Activated naive CD4-positive, alpha-beta T cell treated with anti-CD3 and anti-CD28 coated beads for 36 hours (primary cell): ENCODE measurements around the gene FAM174A. TPM values are rescaled to one million over a fixed set of nuclear protein-coding genes. Genes with fewer than 3 reads are reported as not detected.

Source experiments
- CTCF ChIA-PET: fragments of 350-600 bp; sonication (Branson Sonifier 250); formaldehyde crosslinking; loops from one replicate; lab custom pipeline; 2021; ENCODE audit warnings: antibody characterized with exemption; lab: Charles Lee
- DNase-seq: peaks from one replicate; pipeline ENCODE4 v3.0.0-alpha.2; 2020
- H3K27ac Mint-ChIP-seq: one replicate; pipeline ENCODE4 v1.8.0; 2021; ENCODE audit warnings: mild to moderate bottlenecking, mixed read lengths
- H3K27me3 Mint-ChIP-seq: one replicate; pipeline ENCODE4 v1.8.0; 2021; ENCODE audit warnings: low read depth, mixed read lengths
- H3K36me3 Mint-ChIP-seq: one replicate; pipeline ENCODE4 v1.8.0; 2021; ENCODE audit warnings: low read depth, mixed read lengths
- H3K4me1 Mint-ChIP-seq: one replicate; pipeline ENCODE4 v1.8.0; 2021; ENCODE audit warnings: low read depth, mixed read lengths
- H3K4me3 Mint-ChIP-seq: one replicate; pipeline ENCODE4 v1.8.0; 2021; ENCODE audit warnings: mild to moderate bottlenecking, moderate library complexity, mixed read lengths
- H3K9me3 Mint-ChIP-seq: one replicate; pipeline ENCODE4 v1.8.0; 2021; ENCODE audit warnings: mixed read lengths
- intact Hi-C: fragments of 100-400 bp; cut with micrococcal nuclease; formaldehyde crosslinking; loops from one replicate; pipeline ENCODE4 v1.15.1; 2023
- total RNA-seq, 2 experiments: library from RNA; stranded (reverse); gene quantifications; one replicate each; pipeline ENCODE4 v1.2.3, GENCODE V29; 2021

Gene FAM174A
- total RNA-seq, 2 experiments from 2014 or later = 3.1 to 3.9 TPM

- Mint-ChIP-seq H3K27ac (no peak overlapping the region), H3K27me3 (no peaks in the 10 kb centered on the region), H3K4me3 (no peak overlapping the region), H3K9me3 (no peaks in the 10 kb centered on the region), H3K36me3 (no peaks in the 10 kb centered on the region), H3K4me1 (peaks cover 5% of the 10 kb centered on the region)
- CTCF ChIA-PET = no interaction called here
- intact Hi-C loops = no loop called here
- DNase-seq = no peak
Measured at GRCh38 chr5:100542086-100542485, 6.9 kb downstream of the FAM174A start.

GRCh38 chr5:100546001-100546400, 10.8 kb downstream of the FAM174A start:
- Mint-ChIP-seq H3K4me1 (peaks cover 5% of the 10 kb centered on the region), H3K27me3 (no peaks in the 10 kb centered on the region), H3K36me3 (no peaks in the 10 kb centered on the region), H3K4me3 (no peak overlapping the region), H3K27ac (no peak overlapping the region), H3K9me3 (no peaks in the 10 kb centered on the region)
- CTCF ChIA-PET = no interaction called here
- intact Hi-C loops = no loop called here
- DNase-seq = no peak

- H3K36me3 Mint-ChIP-seq = peaks cover 2% of the 10 kb centered on the region
- H3K27ac Mint-ChIP-seq = no peak overlapping the region
- peaks cover 2% of the 10 kb centered on the region for H3K9me3 Mint-ChIP-seq
- H3K4me1 Mint-ChIP-seq = peaks cover 7% of the 10 kb centered on the region
- no peaks in the 10 kb centered on the region for H3K27me3 Mint-ChIP-seq
- CTCF ChIA-PET = no interaction called here
- DNase-seq = no peak
- intact Hi-C loops = no loop called here
- H3K4me3 Mint-ChIP-seq = no peak overlapping the region
Measured at GRCh38 chr5:100550531-100551051, 15.4 kb downstream of the FAM174A start.

- no peak overlapping the region for H3K4me3 Mint-ChIP-seq
- no peaks in the 10 kb centered on the region for H3K27me3 Mint-ChIP-seq
- intact Hi-C loops = no loop called here
- peaks cover 3% of the 10 kb centered on the region for H3K9me3 Mint-ChIP-seq
- CTCF ChIA-PET = no interaction called here
- peaks cover 7% of the 10 kb centered on the region for H3K4me1 Mint-ChIP-seq
- H3K36me3 Mint-ChIP-seq = peaks cover 4% of the 10 kb centered on the region
- no peak overlapping the region for H3K27ac Mint-ChIP-seq
- no peak for DNase-seq
Measured at GRCh38 chr5:100551183-100551582, 16.0 kb downstream of the FAM174A start.

GRCh38 chr5:100553209-100553608, 18.0 kb downstream of the FAM174A start:
- Mint-ChIP-seq H3K4me1 (peaks cover 7% of the 10 kb centered on the region), H3K9me3 (peaks cover 3% of the 10 kb centered on the region), H3K27ac (no peak overlapping the region), H3K4me3 (no peak overlapping the region), H3K27me3 (no peaks in the 10 kb centered on the region), H3K36me3 (peaks cover 4% of the 10 kb centered on the region)
- CTCF ChIA-PET = no interaction called here
- DNase-seq = no peak
- intact Hi-C loops = no loop called here

- H3K36me3 Mint-ChIP-seq = peaks cover 18% of the 10 kb centered on the region
- no peak for DNase-seq
- no peaks in the 10 kb centered on the region for H3K9me3 Mint-ChIP-seq
- no peaks in the 10 kb centered on the region for H3K4me1 Mint-ChIP-seq
- H3K27me3 Mint-ChIP-seq = no peaks in the 10 kb centered on the region
- H3K4me3 Mint-ChIP-seq = no peak overlapping the region
- no peak overlapping the region for H3K27ac Mint-ChIP-seq
- CTCF ChIA-PET = no interaction called here
- intact Hi-C loops = no loop called here
Measured at GRCh38 chr5:100560860-100561259, 25.7 kb downstream of the FAM174A start.

GRCh38 chr5:100562821-100563220, 27.6 kb downstream of the FAM174A start:
- Mint-ChIP-seq H3K4me1 (peaks cover 8% of the 10 kb centered on the region), H3K9me3 (no peaks in the 10 kb centered on the region), H3K36me3 (peaks cover 20% of the 10 kb centered on the region), H3K4me3 (no peak overlapping the region), H3K27ac (no peak overlapping the region), H3K27me3 (no peaks in the 10 kb centered on the region)
- CTCF ChIA-PET = no interaction called here
- DNase-seq = no peak
- intact Hi-C loops = no loop called here

- Mint-ChIP-seq H3K36me3 (peaks cover 19% of the 10 kb centered on the region), H3K27me3 (no peaks in the 10 kb centered on the region), H3K27ac (no peak overlapping the region), H3K4me1 (peaks cover 8% of the 10 kb centered on the region), H3K9me3 (no peaks in the 10 kb centered on the region), H3K4me3 (no peak overlapping the region)
- intact Hi-C loops = no loop called here
- no peak for DNase-seq
- CTCF ChIA-PET = no interaction called here
Measured at GRCh38 chr5:100566382-100567141, 31.4 kb downstream of the FAM174A start.

- CTCF ChIA-PET = interaction anchor here (0.7 kb wide), 1 partner anchor 143 kb away, joined by 4 read pairs; no protein-coding TSS in a partner anchor
- H3K9me3 Mint-ChIP-seq = no peaks in the 10 kb centered on the region
- DNase-seq = no peak
- H3K27ac Mint-ChIP-seq = no peak overlapping the region
- no peak overlapping the region for H3K4me3 Mint-ChIP-seq
- peaks cover 3% of the 10 kb centered on the region for H3K36me3 Mint-ChIP-seq
- H3K4me1 Mint-ChIP-seq = no peaks in the 10 kb centered on the region
- no peaks in the 10 kb centered on the region for H3K27me3 Mint-ChIP-seq
- intact Hi-C loops = no loop called here
Measured at GRCh38 chr5:100574716-100575115, 39.5 kb downstream of the FAM174A start.

- no peak for DNase-seq
- no peaks in the 10 kb centered on the region for H3K4me1 Mint-ChIP-seq
Measured at GRCh38 chr5:100575815-100576214, 40.6 kb downstream of the FAM174A start.

GRCh38 chr5:100576217-100576751, 41.1 kb downstream of the FAM174A start:
- no peaks in the 10 kb centered on the region for H3K27me3 Mint-ChIP-seq

More at GRCh38 chr5:100575815-100576214, 40.6 kb downstream of the FAM174A start:
- intact Hi-C loops = no loop called here
- H3K27ac Mint-ChIP-seq = no peak overlapping the region
- CTCF ChIA-PET = no interaction called here
- H3K9me3 Mint-ChIP-seq = no peaks in the 10 kb centered on the region
- no peak overlapping the region for H3K4me3 Mint-ChIP-seq
- no peaks in the 10 kb centered on the region for H3K27me3 Mint-ChIP-seq
- peaks cover 6% of the 10 kb centered on the region for H3K36me3 Mint-ChIP-seq

GRCh38 chr5:100577506-100577905, 42.3 kb downstream of the FAM174A start:
- no peak overlapping the region for H3K27ac Mint-ChIP-seq
- no peak overlapping the region for H3K4me3 Mint-ChIP-seq
- no peaks in the 10 kb centered on the region for H3K4me1 Mint-ChIP-seq
- intact Hi-C loops = no loop called here
- peaks cover 4% of the 10 kb centered on the region for H3K36me3 Mint-ChIP-seq
- no peaks in the 10 kb centered on the region for H3K9me3 Mint-ChIP-seq
- DNase-seq = no peak
- H3K27me3 Mint-ChIP-seq = no peaks in the 10 kb centered on the region
- CTCF ChIA-PET = no interaction called here

More at GRCh38 chr5:100576217-100576751, 41.1 kb downstream of the FAM174A start:
- intact Hi-C loops = no loop called here
- no peak for DNase-seq
- H3K4me3 Mint-ChIP-seq = no peak overlapping the region
- CTCF ChIA-PET = no interaction called here
- no peaks in the 10 kb centered on the region for H3K4me1 Mint-ChIP-seq
- H3K36me3 Mint-ChIP-seq = peaks cover 6% of the 10 kb centered on the region
- no peak overlapping the region for H3K27ac Mint-ChIP-seq
- no peaks in the 10 kb centered on the region for H3K9me3 Mint-ChIP-seq

GRCh38 chr5:100584069-100584468, 48.9 kb downstream of the FAM174A start:
- Mint-ChIP-seq H3K9me3 (no peaks in the 10 kb centered on the region), H3K36me3 (peaks cover 8% of the 10 kb centered on the region), H3K4me1 (no peaks in the 10 kb centered on the region), H3K27me3 (no peaks in the 10 kb centered on the region), H3K4me3 (no peak overlapping the region), H3K27ac (no peak overlapping the region)
- CTCF ChIA-PET = no interaction called here
- no peak for DNase-seq
- intact Hi-C loops = no loop called here
